ENCODE results near the gene EYA2.
"Not testable (repeated sequence)": the region's sequence is repeated elsewhere in the genome, so short reads cannot be mapped to it uniquely, and the experiment has no call there.

Gene EYA2

GRCh38 chr20:47164140-47164539 is 269.5 kb downstream of the EYA2 start:
- Mint-ChIP-seq H3K36me3 (ENCODE audit: low read depth) (no peaks in the 10 kb centered on the region), H3K9me3 (no peaks in the 10 kb centered on the region), H3K27ac (no peak overlapping the region), H3K4me3 (no peak overlapping the region), H3K4me1 (ENCODE audit: low read depth) (no peaks in the 10 kb centered on the region), H3K27me3 (ENCODE audit: low read depth) (no peaks in the 10 kb centered on the region)
- no peak for DNase-seq (ENCODE audit: low spot score)

- H3K27me3 Mint-ChIP-seq (ENCODE audit: low read depth) = no peaks in the 10 kb centered on the region
- no peak overlapping the region for H3K27ac Mint-ChIP-seq
- H3K36me3 Mint-ChIP-seq (ENCODE audit: low read depth) = no peaks in the 10 kb centered on the region
- no peaks in the 10 kb centered on the region for H3K4me1 Mint-ChIP-seq (ENCODE audit: low read depth)
- DNase-seq (ENCODE audit: low spot score) = no peak
- H3K9me3 Mint-ChIP-seq = no peaks in the 10 kb centered on the region
- no peak overlapping the region for H3K4me3 Mint-ChIP-seq
These were observed 270.8 kb downstream of the EYA2 start for GRCh38 chr20:47165376-47165865.

- Mint-ChIP-seq H3K27ac (no peak overlapping the region), H3K4me1 (ENCODE audit: low read depth) (no peaks in the 10 kb centered on the region), H3K4me3 (no peak overlapping the region), H3K9me3 (no peaks in the 10 kb centered on the region), H3K27me3 (ENCODE audit: low read depth) (peaks cover 8% of the 10 kb centered on the region), H3K36me3 (ENCODE audit: low read depth) (no peaks in the 10 kb centered on the region)
- DNase-seq (ENCODE audit: low spot score) = no peak
These were observed 273.2 kb downstream of the EYA2 start for GRCh38 chr20:47167846-47168245.

GRCh38 chr20:47172579-47172978 is 277.9 kb downstream of the EYA2 start:
- Mint-ChIP-seq H3K4me1 (ENCODE audit: low read depth) (no peaks in the 10 kb centered on the region), H3K9me3 (no peaks in the 10 kb centered on the region), H3K4me3 (no peak overlapping the region), H3K27me3 (ENCODE audit: low read depth) (peaks cover 8% of the 10 kb centered on the region), H3K27ac (no peak overlapping the region), H3K36me3 (ENCODE audit: low read depth) (no peaks in the 10 kb centered on the region)
- no peak for DNase-seq (ENCODE audit: low spot score)

GRCh38 chr20:47173596-47174216 is 279.1 kb downstream of the EYA2 start:
- Mint-ChIP-seq H3K4me1 (ENCODE audit: low read depth) (no peaks in the 10 kb centered on the region), H3K36me3 (ENCODE audit: low read depth) (no peaks in the 10 kb centered on the region), H3K27me3 (ENCODE audit: low read depth) (peaks cover 8% of the 10 kb centered on the region), H3K27ac (no peak overlapping the region), H3K4me3 (no peak overlapping the region), H3K9me3 (no peaks in the 10 kb centered on the region)
- DNase-seq (ENCODE audit: low spot score) = no peak

- H3K27me3 Mint-ChIP-seq (ENCODE audit: low read depth) = peaks cover 8% of the 10 kb centered on the region
- H3K9me3 Mint-ChIP-seq = no peaks in the 10 kb centered on the region
- H3K27ac Mint-ChIP-seq = no peak overlapping the region
- H3K4me1 Mint-ChIP-seq (ENCODE audit: low read depth) = no peaks in the 10 kb centered on the region
- DNase-seq (ENCODE audit: low spot score) = no peak
- no peaks in the 10 kb centered on the region for H3K36me3 Mint-ChIP-seq (ENCODE audit: low read depth)
- no peak overlapping the region for H3K4me3 Mint-ChIP-seq
These were observed 280.0 kb downstream of the EYA2 start for GRCh38 chr20:47174456-47175243.

GRCh38 chr20:47175493-47175892 is 280.9 kb downstream of the EYA2 start:
- H3K4me1 Mint-ChIP-seq (ENCODE audit: low read depth) = no peaks in the 10 kb centered on the region
- peaks cover 8% of the 10 kb centered on the region for H3K27me3 Mint-ChIP-seq (ENCODE audit: low read depth)
- no peak for DNase-seq (ENCODE audit: low spot score)
- no peaks in the 10 kb centered on the region for H3K36me3 Mint-ChIP-seq (ENCODE audit: low read depth)
- H3K9me3 Mint-ChIP-seq = no peaks in the 10 kb centered on the region
- no peak overlapping the region for H3K27ac Mint-ChIP-seq
- no peak overlapping the region for H3K4me3 Mint-ChIP-seq

GRCh38 chr20:47176217-47176616 is 281.6 kb downstream of the EYA2 start:
- H3K27me3 Mint-ChIP-seq (ENCODE audit: low read depth); H3K9me3 Mint-ChIP-seq; DNase-seq (ENCODE audit: low spot score); H3K4me1 Mint-ChIP-seq (ENCODE audit: low read depth); H3K27ac Mint-ChIP-seq; H3K4me3 Mint-ChIP-seq; H3K36me3 Mint-ChIP-seq (ENCODE audit: low read depth): not testable (repeated sequence)

- peaks cover 3% of the 10 kb centered on the region for H3K9me3 Mint-ChIP-seq
These were observed 283.6 kb downstream of the EYA2 start for GRCh38 chr20:47178277-47178676.

GRCh38 chr20:47178851-47179250 is 284.2 kb downstream of the EYA2 start:
- no peak overlapping the region for H3K27ac Mint-ChIP-seq
- H3K4me1 Mint-ChIP-seq (ENCODE audit: low read depth) = no peaks in the 10 kb centered on the region
- no peak for DNase-seq (ENCODE audit: low spot score)
- H3K4me3 Mint-ChIP-seq = no peak overlapping the region
- no peaks in the 10 kb centered on the region for H3K36me3 Mint-ChIP-seq (ENCODE audit: low read depth)
- peaks cover 3% of the 10 kb centered on the region for H3K9me3 Mint-ChIP-seq
- H3K27me3 Mint-ChIP-seq (ENCODE audit: low read depth) = no peaks in the 10 kb centered on the region

More at GRCh38 chr20:47178277-47178676, 283.6 kb downstream of the EYA2 start:
- no peak overlapping the region for H3K27ac Mint-ChIP-seq
- no peaks in the 10 kb centered on the region for H3K4me1 Mint-ChIP-seq (ENCODE audit: low read depth)
- no peak for DNase-seq (ENCODE audit: low spot score)
- H3K36me3 Mint-ChIP-seq (ENCODE audit: low read depth) = no peaks in the 10 kb centered on the region
- H3K27me3 Mint-ChIP-seq (ENCODE audit: low read depth) = no peaks in the 10 kb centered on the region
- no peak overlapping the region for H3K4me3 Mint-ChIP-seq

GRCh38 chr20:47179267-47179666 is 284.6 kb downstream of the EYA2 start:
- no peak overlapping the region for H3K4me3 Mint-ChIP-seq
- peaks cover 3% of the 10 kb centered on the region for H3K9me3 Mint-ChIP-seq
- no peak overlapping the region for H3K27ac Mint-ChIP-seq
- no peaks in the 10 kb centered on the region for H3K4me1 Mint-ChIP-seq (ENCODE audit: low read depth)
- no peaks in the 10 kb centered on the region for H3K36me3 Mint-ChIP-seq (ENCODE audit: low read depth)
- DNase-seq (ENCODE audit: low spot score) = no peak
- no peaks in the 10 kb centered on the region for H3K27me3 Mint-ChIP-seq (ENCODE audit: low read depth)

- peak; percentile 22 for DNase-seq (ENCODE audit: low spot score)
- no peak overlapping the region for H3K4me3 Mint-ChIP-seq
- peaks cover 3% of the 10 kb centered on the region for H3K9me3 Mint-ChIP-seq
- H3K27ac Mint-ChIP-seq = no peak overlapping the region
- H3K27me3 Mint-ChIP-seq (ENCODE audit: low read depth) = no peaks in the 10 kb centered on the region
- peaks cover 4% of the 10 kb centered on the region for H3K4me1 Mint-ChIP-seq (ENCODE audit: low read depth)
- H3K36me3 Mint-ChIP-seq (ENCODE audit: low read depth) = no peaks in the 10 kb centered on the region
These were observed 286.6 kb downstream of the EYA2 start for GRCh38 chr20:47181056-47181862.

- DNase-seq (ENCODE audit: low spot score) = no peak
- no peak overlapping the region for H3K4me3 Mint-ChIP-seq
- H3K36me3 Mint-ChIP-seq (ENCODE audit: low read depth) = no peaks in the 10 kb centered on the region
- H3K27me3 Mint-ChIP-seq (ENCODE audit: low read depth) = peaks cover under 1% of the 10 kb centered on the region
- H3K27ac Mint-ChIP-seq = no peak overlapping the region
- H3K9me3 Mint-ChIP-seq = peaks cover 3% of the 10 kb centered on the region
- peaks cover 7% of the 10 kb centered on the region for H3K4me1 Mint-ChIP-seq (ENCODE audit: low read depth)
These were observed 288.7 kb downstream of the EYA2 start for GRCh38 chr20:47183367-47183766.

Measured in T-helper 2 cell treated with Interferon-gamma antibody and Interleukin-4, amounts not matched to agents 5 μg/mL and 100 μg/mL, for 36 hours (primary cell).